T47D (cell line): ENCODE data around the gene EGFL6.

Experiments
- DNase-seq, 2 experiments: peaks; one replicate each; pipeline versions ENCODE4 v3.0.0 to v3.0.0-alpha.2; 2011 to 2012; ENCODE audit warnings: low read depth in 1 of 2, low spot score in 1 of 2
- JUND ChIP-seq: IDR thresholded peaks from 2 replicates; pipeline ENCODE4 v1.6.1; 2012; ENCODE audit warnings: low read depth
- in situ Hi-C: cut with HindIII; loops from 2 replicates; pipeline ENCODE4 v1.10.0; 2016; ENCODE audit warnings: low sequenced_read_pairs, low pct_unique_long_range_greater_than_20kb

EGFL6 gene

GRCh38 chrX:13569479-13570260 is at the start of gene EGFL6:
TSS of gene EGFL6 (plus strand) at chrX:13569601. CDS start at chrX:13569862, 261 bp downstream.
- in situ Hi-C loops = no loop called here
- no peak for TF ChIP-seq JUND
- no peak for DNase-seq

GRCh38 chrX:13520351-13520750 is 49.0 kb upstream of the EGFL6 start:
- no peak for TF ChIP-seq JUND
- in situ Hi-C loops = no loop called here
- DNase-seq = no peak

- in situ Hi-C loops = no loop called here
These were observed 48.5 kb upstream of the EGFL6 start for GRCh38 chrX:13520936-13521335.

GRCh38 chrX:13522811-13523210 is 46.6 kb upstream of the EGFL6 start:
- in situ Hi-C loops = no loop called here
- no peak for DNase-seq
- no peak for TF ChIP-seq JUND

More at GRCh38 chrX:13520936-13521335, 48.5 kb upstream of the EGFL6 start:
- TF ChIP-seq JUND = no peak
- DNase-seq = no peak

- TF ChIP-seq JUND = no peak
- in situ Hi-C loops = no loop called here
- DNase-seq = peak in 1 of 2 experiments; percentile 29
These were observed 35.7 kb upstream of the EGFL6 start for GRCh38 chrX:13533726-13534125.

GRCh38 chrX:13535376-13536165 is 33.8 kb upstream of the EGFL6 start:
- DNase-seq = no peak
- no peak for TF ChIP-seq JUND
- in situ Hi-C loops = no loop called here

GRCh38 chrX:13536551-13536950 is 32.9 kb upstream of the EGFL6 start:
- no peak for DNase-seq
- TF ChIP-seq JUND = no peak

GRCh38 chrX:13538414-13538813 is 31.0 kb upstream of the EGFL6 start:
- in situ Hi-C loops = no loop called here
- TF ChIP-seq JUND = no peak
- no peak for DNase-seq

More at GRCh38 chrX:13536551-13536950, 32.9 kb upstream of the EGFL6 start:
- in situ Hi-C loops = no loop called here

- in situ Hi-C loops = no loop called here
- TF ChIP-seq JUND = no peak
- DNase-seq = no peak
These were observed 28.8 kb upstream of the EGFL6 start for GRCh38 chrX:13540602-13541001.

GRCh38 chrX:13545726-13546125 is 23.7 kb upstream of the EGFL6 start:
- no peak for TF ChIP-seq JUND
- no peak for DNase-seq
- in situ Hi-C loops = no loop called here

GRCh38 chrX:13547671-13548070 is 21.7 kb upstream of the EGFL6 start:
- TF ChIP-seq JUND = no peak
- in situ Hi-C loops = no loop called here
- no peak for DNase-seq

GRCh38 chrX:13550346-13550745 is 19.1 kb upstream of the EGFL6 start:
- no peak for DNase-seq
- in situ Hi-C loops = no loop called here
- no peak for TF ChIP-seq JUND

GRCh38 chrX:13551610-13552009 is 17.8 kb upstream of the EGFL6 start:
- no peak for DNase-seq
- in situ Hi-C loops = no loop called here
- TF ChIP-seq JUND = no peak
